OCI-LY7 (cell line): ENCODE data around the gene RPL10L. TPM values are rescaled to one million over a fixed set of nuclear protein-coding genes. Genes with fewer than 3 reads are reported as not detected.
A peak's percentile ranks its signal among the peaks of the same experiment; 100 is the strongest.

Source experiments
- BruUV-seq: library from RNA; stranded (reverse); fragments of 400-500 nt; replicated peaks from 2 replicates; lab custom pipeline; 2021; lab: Mats Ljungman, UMichigan
- CTCF ChIA-PET: fragments of 300-600 bp; sonication (Branson Sonifier 250); formaldehyde crosslinking; loops from one replicate; lab custom pipeline; 2022; ENCODE audit warnings: antibody characterized with exemption; ENCODE audit not compliant: unreplicated experiment; lab: Charles Lee
- POLR2A ChIA-PET: fragments of 300-600 bp; sonication (Branson Sonifier 250); formaldehyde crosslinking; loops from one replicate; lab custom pipeline; 2022; ENCODE audit warnings: antibody characterized with exemption; lab: Charles Lee
- DNase-seq: peaks from one replicate; pipeline ENCODE4 v3.0.0-alpha.2; 2015; ENCODE audit warnings: low spot score
- H2AFZ ChIP-seq: fragments of 200-600 bp; sonication (generic), shearing (Covaris generic); 2 replicates; pipeline ENCODE4 v1.6.1; 2014; ENCODE audit warnings: mild to moderate bottlenecking, antibody characterized with exemption, low read length, moderate library complexity
- H3K27ac ChIP-seq: fragments of 200-600 bp; sonication (generic); 2 replicates; pipeline ENCODE4 v1.5.1; 2014; ENCODE audit warnings: mixed run types, low read depth, mild to moderate bottlenecking, moderate library complexity, low read length, inconsistent platforms; ENCODE audit not compliant: poor library complexity, severe bottlenecking
- H3K36me3 ChIP-seq: fragments of 200-600 bp; sonication (generic); 2 replicates; pipeline ENCODE4 v1.6.1; 2014; ENCODE audit warnings: mild to moderate bottlenecking, antibody characterized with exemption, low read length, moderate library complexity, mixed read lengths; ENCODE audit not compliant: insufficient read depth
- H3K4me1 ChIP-seq: fragments of 200-600 bp; sonication (generic); 2 replicates; pipeline ENCODE4 v1.5.1; 2014; ENCODE audit warnings: mild to moderate bottlenecking, low read length; ENCODE audit not compliant: insufficient read depth, poor library complexity, severe bottlenecking
- H3K4me2 ChIP-seq: fragments of 200-600 bp; sonication (generic); 2 replicates; pipeline ENCODE4 v1.6.1; 2014; ENCODE audit warnings: mild to moderate bottlenecking, low read length
- H3K4me3 ChIP-seq: fragments of 200-600 bp; sonication (generic); 2 replicates; pipeline ENCODE4 v1.5.1; 2014; ENCODE audit warnings: mild to moderate bottlenecking, low read depth, low read length; ENCODE audit not compliant: poor library complexity, severe bottlenecking
- H3K79me2 ChIP-seq: fragments of 200-600 bp; sonication (generic); 2 replicates; pipeline ENCODE4 v1.6.1; 2016; ENCODE audit warnings: low read depth, mild to moderate bottlenecking, low read length, moderate library complexity, mixed read lengths; ENCODE audit not compliant: insufficient read depth
- H3K9me2 ChIP-seq: fragments of 200-600 bp; sonication (generic); 2 replicates; pipeline ENCODE4 v1.6.1; 2016; ENCODE audit warnings: mild to moderate bottlenecking, low read length, mixed read lengths; ENCODE audit not compliant: insufficient read depth
- H3K9me3 ChIP-seq: fragments of 200-600 bp; sonication (generic); 2 replicates; pipeline ENCODE4 v1.6.1; 2014; ENCODE audit warnings: mild to moderate bottlenecking, mixed run types, low read length, mixed read lengths
- H4K20me1 ChIP-seq: fragments of 200-600 bp; sonication (generic); 2 replicates; pipeline ENCODE4 v1.6.1; 2014; ENCODE audit warnings: mild to moderate bottlenecking, antibody characterized with exemption, low read length, moderate library complexity, mixed read lengths; ENCODE audit not compliant: insufficient read depth
- EZH2phosphoT487 ChIP-seq: fragments of 200-600 bp; sonication (generic); IDR thresholded peaks from 2 replicates; pipeline ENCODE4 v1.6.1; 2018; ENCODE audit warnings: low read depth, borderline replicate concordance, mild to moderate bottlenecking, mixed run types, antibody characterized with exemption, low read length, moderate library complexity, mixed read lengths
- intact Hi-C: fragments of 100-400 bp; cut with micrococcal nuclease; formaldehyde crosslinking; loops from one replicate; pipeline ENCODE4 v1.10.0; 2022; ENCODE audit not compliant: unreplicated experiment
- total RNA-seq, 2 experiments: library from RNA; depleted of rRNA in 1 of 2; stranded (reverse); fragments of >200 nt in 1 of 2; shearing (Covaris generic) in 1 of 2; gene quantifications; 2 replicates each; pipeline ENCODE4 v1.2.3, GENCODE V29; 2014 to 2022
- TF ChIP-seq, protein P1 (sequence below): fragments of 200-600 bp; sonication (generic); conservative IDR thresholded peaks from 2 replicates; pipeline ENCODE4 v1.5.1; 2014; ENCODE audit warnings: mild to moderate bottlenecking, antibody characterized with exemption, low read length, moderate library complexity, mixed read lengths

Gene RPL10L
- total RNA-seq, 2 experiments from 2014 or later, result not detected

DNA sequence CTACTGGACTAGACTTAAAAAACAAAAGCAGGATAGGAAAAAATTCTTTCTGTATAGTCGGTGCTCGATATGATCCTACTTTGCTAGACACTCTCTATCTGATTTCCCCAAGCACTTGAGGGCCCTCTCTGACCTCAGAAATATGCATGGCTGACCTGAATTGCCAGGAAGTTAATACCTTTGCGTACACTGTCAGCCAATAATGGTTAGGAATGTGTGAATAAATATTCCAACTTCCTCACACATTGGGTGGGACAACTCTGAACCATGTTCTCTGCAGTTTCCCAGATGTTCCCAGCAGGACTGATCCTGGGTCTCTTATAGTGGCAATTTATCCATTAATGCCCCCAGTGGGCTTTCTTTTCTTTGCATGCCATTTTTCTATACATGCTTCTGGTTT lies 20.5 kb upstream of the RPL10L start:
- POLR2A ChIA-PET, result no interaction called here
- TF ChIP-seq EZH2phosphoT487, result no peak
- TF ChIP-seq, protein P1, sequence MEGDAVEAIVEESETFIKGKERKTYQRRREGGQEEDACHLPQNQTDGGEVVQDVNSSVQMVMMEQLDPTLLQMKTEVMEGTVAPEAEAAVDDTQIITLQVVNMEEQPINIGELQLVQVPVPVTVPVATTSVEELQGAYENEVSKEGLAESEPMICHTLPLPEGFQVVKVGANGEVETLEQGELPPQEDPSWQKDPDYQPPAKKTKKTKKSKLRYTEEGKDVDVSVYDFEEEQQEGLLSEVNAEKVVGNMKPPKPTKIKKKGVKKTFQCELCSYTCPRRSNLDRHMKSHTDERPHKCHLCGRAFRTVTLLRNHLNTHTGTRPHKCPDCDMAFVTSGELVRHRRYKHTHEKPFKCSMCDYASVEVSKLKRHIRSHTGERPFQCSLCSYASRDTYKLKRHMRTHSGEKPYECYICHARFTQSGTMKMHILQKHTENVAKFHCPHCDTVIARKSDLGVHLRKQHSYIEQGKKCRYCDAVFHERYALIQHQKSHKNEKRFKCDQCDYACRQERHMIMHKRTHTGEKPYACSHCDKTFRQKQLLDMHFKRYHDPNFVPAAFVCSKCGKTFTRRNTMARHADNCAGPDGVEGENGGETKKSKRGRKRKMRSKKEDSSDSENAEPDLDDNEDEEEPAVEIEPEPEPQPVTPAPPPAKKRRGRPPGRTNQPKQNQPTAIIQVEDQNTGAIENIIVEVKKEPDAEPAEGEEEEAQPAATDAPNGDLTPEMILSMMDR, result no peak

GRCh38 chr14:46663382-46663781 lies 11.8 kb upstream of the RPL10L start:
- BruUV-seq, result no TSS peak
- CTCF ChIA-PET, result no interaction called here

More for the DNA sequence above, 20.5 kb upstream of the RPL10L start:
- Histone ChIP-seq H3K4me2 (no peak overlapping the region), H2AFZ (no peak overlapping the region), H3K27ac (no peak overlapping the region), H3K79me2 (no peaks in the 10 kb centered on the region), H3K4me1 (no peaks in the 10 kb centered on the region), H3K9me2 (no peaks in the 10 kb centered on the region), H3K9me3 (no peaks in the 10 kb centered on the region), H3K4me3 (no peak overlapping the region), H3K36me3 (no peaks in the 10 kb centered on the region), H4K20me1 (no peaks in the 10 kb centered on the region)
- no TSS peak for BruUV-seq
- intact Hi-C loops, result no loop called here
- CTCF ChIA-PET, result no interaction called here
- DNase-seq, result no peak

DNA sequence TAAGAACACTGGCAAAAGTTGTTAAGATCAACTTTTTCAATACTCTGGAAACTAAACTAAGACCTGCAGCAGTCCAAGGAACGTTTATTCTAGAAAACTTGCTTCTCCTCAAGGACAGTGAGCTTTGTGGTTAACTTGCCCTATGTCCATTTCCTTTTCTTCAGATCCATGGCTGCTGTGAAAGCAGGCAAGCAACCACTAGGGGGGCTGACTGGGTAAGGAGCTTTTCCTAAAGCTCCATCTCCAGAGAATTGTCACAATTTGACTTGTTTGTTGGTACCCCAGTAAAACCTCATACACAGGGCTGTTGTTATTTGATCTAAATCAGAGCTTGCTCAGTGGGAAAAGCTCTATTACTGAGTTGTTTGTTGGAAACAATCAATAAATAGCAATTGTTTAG lies 10.1 kb upstream of the RPL10L start:
- Histone ChIP-seq H3K9me3 (no peaks in the 10 kb centered on the region), H3K36me3 (no peaks in the 10 kb centered on the region), H3K4me2 (no peak overlapping the region), H3K4me1 (no peaks in the 10 kb centered on the region), H3K79me2 (no peaks in the 10 kb centered on the region), H4K20me1 (no peaks in the 10 kb centered on the region), H3K9me2 (no peaks in the 10 kb centered on the region), H2AFZ (no peak overlapping the region), H3K27ac (no peak overlapping the region), H3K4me3 (no peak overlapping the region)
- no peak for TF ChIP-seq EZH2phosphoT487
- TF ChIP-seq, protein P1, result 0 out of 2 replicates have a peak, but pooled peaks have one; percentile 24
- ChIA-PET POLR2A (no interaction called here), CTCF (interaction anchor here (0.6 kb wide), 1 partner anchor 162 kb away, joined by 11 read pairs; no protein-coding TSS in a partner anchor)
- DNase-seq, result no peak
- BruUV-seq, result no TSS peak
- intact Hi-C loops, result no loop called here

More at GRCh38 chr14:46663382-46663781, 11.8 kb upstream of the RPL10L start:
- Histone ChIP-seq H3K9me2 (no peaks in the 10 kb centered on the region), H3K9me3 (no peaks in the 10 kb centered on the region), H3K4me1 (no peaks in the 10 kb centered on the region), H3K27ac (no peak overlapping the region), H3K36me3 (no peaks in the 10 kb centered on the region), H4K20me1 (no peaks in the 10 kb centered on the region), H3K79me2 (no peaks in the 10 kb centered on the region), H3K4me3 (no peak overlapping the region), H2AFZ (no peak overlapping the region), H3K4me2 (no peak overlapping the region)
- intact Hi-C loops, result no loop called here
- no peak for DNase-seq
- no peak for TF ChIP-seq EZH2phosphoT487
- TF ChIP-seq, protein P1, result no peak
- POLR2A ChIA-PET, result interaction anchor here (0.7 kb wide), 1 partner anchor 333 kb away, joined by 3 read pairs; no protein-coding TSS in a partner anchor
